KBM-7 (cell line): Measurements from ENCODE around the gene TTPAL.

Source experiments
- DNase-seq: peaks from one replicate; pipeline ENCODE4 v3.0.0-alpha.2; 2015
- in situ Hi-C: fragments of 300-500 bp; cut with MboI; formaldehyde crosslinking; loops from 2 replicates; pipeline ENCODE4 v1.14.3; 2020; ENCODE audit warnings: low sequenced_read_pairs, low pct_unique_long_range_greater_than_20kb, mixed read lengths

TTPAL gene

DNA sequence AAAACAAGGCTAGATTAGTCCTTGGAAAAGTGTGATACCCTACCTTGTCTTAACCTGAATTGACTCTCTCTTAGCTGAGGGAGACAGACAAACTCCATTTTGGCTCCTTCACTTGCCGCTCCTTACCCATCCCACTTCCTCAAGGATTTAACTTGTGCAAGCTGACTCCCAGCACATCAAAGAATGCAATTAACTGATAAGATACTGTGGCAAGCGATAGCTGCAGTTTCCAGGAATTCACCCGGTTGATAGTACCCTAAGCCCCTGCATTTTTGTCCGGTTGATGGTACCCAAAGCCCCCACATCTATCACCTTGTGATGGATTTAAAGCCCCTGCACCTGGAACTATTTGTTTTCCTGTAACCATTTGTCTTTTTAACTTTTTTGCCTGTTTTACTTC is 48.1 kb downstream of the TTPAL start:
- in situ Hi-C loops, result no loop called here
- DNase-seq, result no peak

DNA sequence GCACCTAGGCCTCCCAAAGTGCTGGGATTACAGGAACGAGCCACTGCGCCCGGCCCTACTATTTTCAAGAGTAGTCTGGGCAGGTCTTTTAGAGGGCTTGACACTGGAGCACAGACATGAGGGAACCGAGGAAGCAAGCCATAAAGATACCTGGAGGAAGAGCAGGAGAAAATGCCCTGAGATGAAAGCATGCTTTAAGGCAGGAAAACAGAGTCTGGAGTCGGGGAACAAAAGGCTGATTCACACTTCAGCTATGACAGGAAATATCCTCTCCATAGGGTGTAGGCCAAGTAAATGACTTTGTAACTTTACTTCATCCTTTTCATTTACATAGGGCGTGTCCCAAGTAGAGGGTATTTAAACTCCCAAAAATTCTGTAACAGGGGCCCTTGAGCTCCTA is 50.5 kb downstream of the TTPAL start:
- no peak for DNase-seq
- in situ Hi-C loops, result no loop called here

DNA sequence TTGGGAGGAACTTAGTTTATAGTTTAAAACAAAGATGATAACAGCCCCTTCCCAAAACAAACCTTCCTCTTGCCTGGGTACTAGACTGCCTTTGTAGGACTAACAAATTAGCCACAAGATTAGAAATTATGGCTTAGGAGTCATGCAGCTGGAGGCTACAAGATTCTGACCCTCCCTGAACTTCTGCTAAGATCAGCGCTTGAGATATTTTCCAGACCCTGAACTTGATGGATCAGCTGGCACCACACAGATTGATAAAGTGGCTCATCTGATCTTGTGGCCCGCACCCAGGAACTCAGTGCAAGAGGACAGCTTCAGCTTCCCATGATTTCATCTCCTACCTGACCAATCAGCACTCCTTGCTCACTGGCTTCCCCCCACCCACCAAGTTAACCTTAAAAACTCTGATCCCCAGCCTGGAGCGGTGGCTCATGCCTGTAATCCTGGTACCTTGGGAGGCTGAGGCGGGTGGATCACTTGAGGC is 52.1 kb downstream of the TTPAL start:
- in situ Hi-C loops, result no loop called here
- DNase-seq, result no peak

DNA sequence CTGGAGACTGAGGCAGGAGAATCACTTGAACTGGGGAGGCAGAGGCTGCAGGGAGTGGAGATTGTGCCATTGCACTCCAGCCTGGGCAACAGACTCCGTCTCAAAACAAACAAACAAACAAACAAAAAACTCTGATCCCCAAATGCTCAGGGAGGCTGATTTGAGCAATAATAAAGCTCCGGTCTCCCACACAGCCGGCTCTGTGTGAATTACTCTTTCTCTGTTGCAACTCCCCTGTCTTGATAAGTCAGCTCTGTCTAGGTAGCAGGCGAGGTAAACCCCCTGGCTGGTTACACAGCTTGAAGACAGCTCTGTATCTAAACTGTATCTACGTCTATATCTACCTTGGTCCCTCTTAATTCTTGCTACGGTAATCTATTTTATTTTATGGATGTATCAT is 52.6 kb downstream of the TTPAL start:
- no peak for DNase-seq
- in situ Hi-C loops, result no loop called here

DNA sequence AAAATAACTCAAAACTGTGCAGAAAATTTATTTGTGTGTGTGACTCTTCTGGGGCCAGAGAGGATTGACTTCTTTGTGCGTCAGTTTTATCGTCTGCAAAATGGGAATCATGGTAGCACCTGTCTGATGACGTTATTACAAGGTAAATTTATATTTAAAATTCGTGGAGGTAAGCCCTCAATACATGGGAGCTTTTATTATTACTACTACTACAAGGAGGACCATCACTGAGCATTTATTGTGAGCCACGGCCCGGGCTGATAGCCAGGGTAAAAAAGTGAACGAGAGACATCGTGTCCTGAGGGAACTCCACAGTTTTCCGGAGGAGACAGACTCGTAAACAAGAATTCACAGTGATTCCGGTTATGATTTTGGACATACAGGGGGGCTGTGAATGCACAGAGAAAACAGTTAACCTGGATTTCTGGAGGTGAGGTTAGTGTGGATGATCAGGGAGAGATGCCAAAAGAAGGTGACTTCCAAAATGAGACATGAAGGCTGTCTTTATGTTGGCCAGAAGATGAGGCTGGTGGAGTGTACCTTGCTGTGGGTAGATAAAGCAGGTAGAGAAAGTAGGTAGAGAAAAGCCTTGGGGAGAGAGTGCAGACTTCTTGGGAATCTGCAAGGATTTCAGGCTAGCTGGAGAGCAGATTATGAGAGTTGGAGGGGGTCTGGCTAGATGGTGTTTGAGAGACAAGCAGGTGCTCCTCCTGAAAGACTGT is 56.7 kb downstream of the TTPAL start:
- in situ Hi-C loops, result no loop called here
- no peak for DNase-seq

DNA sequence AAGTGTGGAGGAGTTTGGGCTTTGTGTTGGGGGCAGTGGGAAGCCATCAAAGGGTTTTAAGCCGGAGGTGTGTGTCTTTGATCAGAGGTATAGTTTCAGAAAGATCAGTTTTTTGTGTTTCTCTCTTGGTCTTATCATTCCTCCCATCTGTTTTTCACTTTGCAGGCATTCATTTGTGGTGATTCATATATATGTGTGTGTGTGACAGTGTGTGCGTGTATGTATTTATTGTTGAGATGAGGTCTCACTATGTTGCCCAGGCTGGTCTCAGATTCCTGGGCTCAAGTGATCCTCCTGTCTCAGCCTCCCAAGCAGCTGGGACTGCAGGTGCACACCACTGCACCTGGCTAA is 57.3 kb downstream of the TTPAL start:
- DNase-seq, result no peak

DNA sequence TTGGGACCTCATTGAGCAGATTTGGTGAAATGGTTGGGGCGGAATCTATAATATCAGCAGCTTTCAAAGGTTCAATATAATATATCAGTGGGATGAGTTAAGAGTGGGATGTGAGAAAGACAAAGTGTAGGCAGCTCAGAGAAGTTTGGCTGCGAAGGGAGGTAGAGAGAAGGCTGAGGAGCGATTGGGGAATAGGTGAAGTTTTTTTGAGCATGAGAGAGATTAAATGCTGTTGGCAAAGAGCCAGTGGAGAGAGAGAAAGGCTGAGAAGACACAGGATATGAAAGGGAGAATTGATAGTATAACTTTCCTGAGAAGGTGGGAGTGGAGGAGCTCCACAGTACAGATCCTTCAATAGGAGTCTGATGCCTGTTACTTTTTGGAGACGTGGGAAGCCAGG is 58.3 kb downstream of the TTPAL start:
- no peak for DNase-seq
- in situ Hi-C loops, result no loop called here

More for the DNA sequence above, 57.3 kb downstream of the TTPAL start:
- in situ Hi-C loops, result no loop called here

DNA sequence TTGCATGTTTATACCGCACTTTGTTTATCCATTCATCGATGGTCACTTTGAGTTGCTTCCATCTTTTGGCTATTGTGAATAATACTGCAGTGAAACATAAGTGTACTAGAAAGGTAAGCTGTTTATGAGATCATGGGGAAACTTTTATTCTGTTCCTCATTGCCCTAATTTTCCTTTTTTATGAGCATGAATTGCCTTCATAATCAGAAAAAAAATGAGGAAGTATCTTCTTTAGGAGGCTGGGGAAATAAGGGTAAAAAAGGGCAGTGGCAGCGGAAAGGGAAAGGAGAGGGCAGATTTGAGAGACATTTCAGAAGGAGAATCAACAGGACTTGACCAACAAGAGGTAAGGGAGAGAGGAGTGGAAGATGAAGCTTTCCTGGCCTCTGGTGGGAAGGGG is 60.5 kb downstream of the TTPAL start:
- peak; percentile 41 for DNase-seq
- in situ Hi-C loops, result no loop called here

DNA sequence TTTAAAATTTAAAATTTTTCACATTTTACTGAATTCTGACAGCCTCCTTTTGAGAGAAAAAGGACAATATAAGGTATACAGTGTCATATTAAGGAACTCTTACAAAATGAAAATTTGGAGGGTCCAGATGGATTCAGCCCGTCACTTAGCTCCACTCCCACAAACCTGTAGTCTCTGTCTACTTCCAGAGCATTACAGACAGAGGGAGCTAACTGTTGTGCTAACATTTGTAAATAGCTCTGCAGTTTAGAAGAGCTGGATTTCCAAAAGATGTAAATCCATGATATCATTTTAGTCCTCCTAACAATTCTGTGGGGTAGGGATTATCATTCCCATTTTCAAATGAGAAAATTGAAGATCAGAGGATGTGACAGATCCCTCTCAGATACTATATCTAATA is 62.3 kb downstream of the TTPAL start:
- in situ Hi-C loops, result no loop called here
- DNase-seq, result no peak

DNA sequence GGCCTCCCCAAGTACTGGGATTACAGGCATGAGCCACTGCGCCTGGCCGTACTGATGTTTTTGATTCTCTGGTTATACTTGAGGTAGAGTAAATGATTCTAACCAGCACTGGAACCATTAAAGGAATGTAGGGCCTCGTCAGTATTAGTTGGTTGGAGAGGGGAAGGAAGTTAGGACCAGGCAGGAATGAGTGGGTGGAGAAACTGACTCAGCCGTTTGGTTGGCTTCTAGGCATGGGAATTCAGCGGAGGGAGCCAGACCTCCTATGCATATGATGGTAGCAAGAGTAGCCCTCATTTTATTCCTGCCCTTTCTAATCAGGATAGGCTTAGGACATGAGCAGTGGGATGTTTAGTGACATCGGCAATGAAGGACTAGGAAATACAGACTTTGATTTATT is 65.2 kb downstream of the TTPAL start:
- in situ Hi-C loops, result no loop called here
- DNase-seq, result no peak

DNA sequence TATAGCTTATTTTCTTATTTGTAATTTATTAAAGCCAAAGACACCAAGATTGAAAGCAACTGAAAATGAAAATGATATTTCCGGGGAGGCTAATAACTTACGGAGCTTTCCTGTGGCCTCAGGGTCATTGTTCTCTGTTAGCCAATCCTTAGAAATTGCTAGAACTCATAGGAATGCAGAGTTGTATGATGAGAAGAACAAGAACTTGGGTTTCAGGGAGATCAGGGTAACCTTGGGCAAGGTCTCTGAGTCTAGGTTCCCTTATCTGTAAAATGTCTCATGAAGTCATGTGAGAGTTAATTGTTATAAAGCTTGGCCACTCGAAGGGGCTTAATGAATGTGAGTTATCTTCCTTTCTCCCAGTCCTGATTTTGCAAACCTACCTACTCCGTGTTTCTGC is 66.3 kb downstream of the TTPAL start:
- in situ Hi-C loops, result no loop called here
- DNase-seq, result no peak

DNA sequence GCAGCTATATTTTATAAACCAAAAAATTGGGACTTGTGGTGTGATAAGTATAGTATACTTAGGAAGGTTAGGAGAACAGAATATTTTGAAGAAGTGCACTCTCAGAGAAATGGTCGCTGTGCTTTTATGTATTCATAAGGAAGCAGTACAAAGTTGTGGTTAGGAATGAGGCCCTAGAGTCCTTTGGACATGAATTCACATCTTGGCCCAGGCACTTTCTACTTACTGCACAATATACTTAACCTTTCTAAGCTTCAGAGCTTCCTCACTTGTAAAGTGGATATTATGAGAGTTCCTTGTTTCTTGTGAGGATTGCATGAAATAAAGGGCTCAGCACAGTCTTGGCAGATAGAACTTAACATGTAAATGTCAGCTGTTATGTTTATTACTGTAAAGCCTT is 67.2 kb downstream of the TTPAL start:
- DNase-seq, result no peak
- in situ Hi-C loops, result no loop called here

DNA sequence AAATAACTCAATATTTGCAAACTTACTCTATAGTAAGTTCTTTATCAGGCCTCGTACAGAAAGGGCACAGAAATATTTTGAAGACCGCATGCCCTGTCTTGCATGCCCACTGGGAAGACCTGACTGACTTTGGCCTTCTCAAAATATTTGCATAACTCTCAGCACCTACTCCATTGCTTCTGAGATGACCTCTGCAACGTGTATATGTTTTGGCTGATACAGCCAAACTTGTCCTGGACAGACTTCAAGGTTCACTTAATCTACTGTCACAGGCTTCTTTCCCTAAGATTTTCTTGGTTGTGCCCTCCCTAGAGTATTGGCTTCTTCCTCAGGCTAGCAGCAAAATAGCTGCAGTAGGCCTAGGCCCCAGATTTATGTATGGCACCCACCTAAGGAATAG is 67.7 kb downstream of the TTPAL start:
- in situ Hi-C loops, result no loop called here
- no peak for DNase-seq
